Neural progenitor cell (in vitro differentiated cells): ENCODE measurements around the gene GIN1. TPM values are rescaled to one million over a fixed set of nuclear protein-coding genes. Genes with fewer than 3 reads are reported as not detected.
A peak's percentile ranks its signal among the peaks of the same experiment; 100 is the strongest.

Experiments
- DNase-seq: peaks from one replicate; pipeline ENCODE4 v3.0.0-alpha.2; 2016; ENCODE audit warnings: low spot score
- H2AFZ ChIP-seq: fragments of 200-600 bp; sonication (generic); replicated peaks from 2 replicates; pipeline ENCODE4 v1.6.1; 2016; ENCODE audit warnings: antibody characterized with exemption
- H3F3A ChIP-seq: fragments of 200-600 bp; sonication (generic); 2 replicates; pipeline ENCODE4 v1.6.1; 2016; ENCODE audit warnings: antibody characterized with exemption, low read depth
- H3K27ac ChIP-seq: fragments of 200-600 bp; sonication (generic); 2 replicates; pipeline ENCODE4 v1.5.1; 2016; ENCODE audit warnings: mild to moderate bottlenecking
- H3K27me3 ChIP-seq: fragments of 200-600 bp; sonication (generic); 2 replicates; pipeline ENCODE4 v1.6.1; 2016; ENCODE audit warnings: mild to moderate bottlenecking, moderate library complexity
- H3K36me3 ChIP-seq: fragments of 200-600 bp; sonication (generic); 2 replicates; pipeline ENCODE4 v1.5.1; 2016
- H3K4me1 ChIP-seq: fragments of 200-600 bp; sonication (generic); 2 replicates; pipeline ENCODE4 v1.6.1; 2016; ENCODE audit warnings: mixed run types
- H3K4me2 ChIP-seq: fragments of 200-600 bp; sonication (generic); 2 replicates; pipeline ENCODE4 v1.6.1; 2016
- H3K4me3 ChIP-seq: fragments of 200-600 bp; sonication (generic); 2 replicates; pipeline ENCODE4 v1.5.1; 2016
- H3K79me2 ChIP-seq: fragments of 200-600 bp; sonication (generic); 2 replicates; pipeline ENCODE4 v1.6.1; 2016; ENCODE audit warnings: low read depth
- H3K9ac ChIP-seq: fragments of 200-600 bp; sonication (generic); 2 replicates; pipeline ENCODE4 v1.6.1; 2016
- H3K9me3 ChIP-seq: fragments of 200-600 bp; sonication (generic); 2 replicates; pipeline ENCODE4 v1.5.1; 2016; ENCODE audit warnings: low read depth
- H4K20me1 ChIP-seq: fragments of 200-600 bp; sonication (generic); 2 replicates; pipeline ENCODE4 v1.6.1; 2016; ENCODE audit warnings: low read depth
- H3K27ac Mint-ChIP-seq: 3 replicates; pipeline ENCODE4 v1.8.0; 2021; ENCODE audit warnings: mixed read lengths
- H3K27me3 Mint-ChIP-seq: 2 replicates; pipeline ENCODE4 v1.8.0; 2022; ENCODE audit warnings: low read depth, mild to moderate bottlenecking, inconsistent platforms, moderate library complexity, mixed read lengths; ENCODE audit not compliant: insufficient read depth
- H3K36me3 Mint-ChIP-seq: 3 replicates; pipeline ENCODE4 v1.8.0; 2021; ENCODE audit warnings: mixed read lengths
- H3K4me1 Mint-ChIP-seq: 3 replicates; pipeline ENCODE4 v1.8.0; 2021; ENCODE audit warnings: mixed read lengths
- H3K4me3 Mint-ChIP-seq: 3 replicates; pipeline ENCODE4 v1.8.0; 2021; ENCODE audit warnings: mild to moderate bottlenecking, moderate library complexity, mixed read lengths
- H3K9me3 Mint-ChIP-seq: 3 replicates; pipeline ENCODE4 v1.8.0; 2020; ENCODE audit warnings: mixed read lengths
- CTCF ChIP-seq: fragments of 200-600 bp; sonication (generic); IDR thresholded peaks from 2 replicates; pipeline ENCODE4 v1.5.1; 2017; ENCODE audit warnings: antibody characterized with exemption, mild to moderate bottlenecking
- EZH2 ChIP-seq: fragments of 200-600 bp; sonication (generic); IDR thresholded peaks from 2 replicates; pipeline ENCODE4 v1.6.1; 2017; ENCODE audit warnings: antibody characterized with exemption, mild to moderate bottlenecking, moderate library complexity
- EZH2phosphoT487 ChIP-seq: fragments of 200-600 bp; sonication (generic); IDR thresholded peaks from 2 replicates; pipeline ENCODE4 v1.6.1; 2017; ENCODE audit warnings: antibody characterized with exemption
- total RNA-seq: library from RNA; depleted of rRNA; stranded (reverse); fragments of >200 nt; gene quantifications from 2 replicates; pipeline ENCODE4 v1.2.3, GENCODE V29; 2015; ENCODE audit warnings: low replicate concordance

GIN1 gene
- total RNA-seq, 1 donor from 2014 or later, result 42.0 TPM

GRCh38 chr5:103041071-103041676 lies 78.8 kb downstream of the GIN1 start:
- no peaks in the 10 kb centered on the region for H4K20me1 ChIP-seq
- H3K4me3 ChIP-seq, result no peak overlapping the region
- no peaks in the 10 kb centered on the region for H3K4me1 ChIP-seq
- peak; percentile 48 for TF ChIP-seq CTCF
- TF ChIP-seq EZH2, result no peak
- H3K79me2 ChIP-seq, result no peaks in the 10 kb centered on the region
- no peak overlapping the region for H2AFZ ChIP-seq
- H3K27ac ChIP-seq, result no peak overlapping the region
- Mint-ChIP-seq H3K9me3 (peaks cover 3% of the 10 kb centered on the region), H3K4me1 (no peaks in the 10 kb centered on the region), H3K27ac (no peak overlapping the region), H3K4me3 (no peak overlapping the region), H3K36me3 (no peaks in the 10 kb centered on the region), H3K27me3 (no peaks in the 10 kb centered on the region)
- H3K9me3 ChIP-seq, result no peaks in the 10 kb centered on the region
- no peak for DNase-seq
- no peaks in the 10 kb centered on the region for H3K27me3 ChIP-seq
- no peaks in the 10 kb centered on the region for H3F3A ChIP-seq
- H3K4me2 ChIP-seq, result no peak overlapping the region
- no peaks in the 10 kb centered on the region for H3K36me3 ChIP-seq
- no peak overlapping the region for H3K9ac ChIP-seq

GRCh38 chr5:103037673-103038455 lies 82.1 kb downstream of the GIN1 start:
- DNase-seq, result no peak
- Histone ChIP-seq H3K4me1 (no peaks in the 10 kb centered on the region), H4K20me1 (no peaks in the 10 kb centered on the region), H3K9ac (no peak overlapping the region), H3F3A (no peaks in the 10 kb centered on the region), H3K9me3 (no peaks in the 10 kb centered on the region), H3K4me3 (no peak overlapping the region), H3K27ac (no peak overlapping the region), H2AFZ (peak overlapping the region; percentile 33), H3K79me2 (no peaks in the 10 kb centered on the region), H3K4me2 (no peak overlapping the region), H3K36me3 (no peaks in the 10 kb centered on the region), H3K27me3 (no peaks in the 10 kb centered on the region)
- Mint-ChIP-seq H3K9me3 (peaks cover 3% of the 10 kb centered on the region), H3K4me1 (no peaks in the 10 kb centered on the region), H3K36me3 (peaks cover 4% of the 10 kb centered on the region), H3K27ac (no peak overlapping the region), H3K27me3 (no peaks in the 10 kb centered on the region), H3K4me3 (no peak overlapping the region)
- TF ChIP-seq EZH2phosphoT487, result no peak
- no peak for TF ChIP-seq CTCF

GRCh38 chr5:103036601-103037000 lies 83.3 kb downstream of the GIN1 start:
- no peaks in the 10 kb centered on the region for H3K27me3 ChIP-seq
- peaks cover 5% of the 10 kb centered on the region for H3K9me3 Mint-ChIP-seq
- H3K27ac Mint-ChIP-seq, result no peak overlapping the region
- H3F3A ChIP-seq, result no peaks in the 10 kb centered on the region
- no peak overlapping the region for H3K4me2 ChIP-seq
- H3K4me1 ChIP-seq, result no peaks in the 10 kb centered on the region
- TF ChIP-seq EZH2 (no peak), CTCF (no peak), EZH2phosphoT487 (no peak)
- H2AFZ ChIP-seq, result no peak overlapping the region
- H3K36me3 ChIP-seq, result no peaks in the 10 kb centered on the region
- peaks cover 11% of the 10 kb centered on the region for H3K36me3 Mint-ChIP-seq
- DNase-seq, result no peak
- H3K4me1 Mint-ChIP-seq, result no peaks in the 10 kb centered on the region
- no peaks in the 10 kb centered on the region for H4K20me1 ChIP-seq
- H3K9ac ChIP-seq, result no peak overlapping the region
- H3K4me3 ChIP-seq, result no peak overlapping the region
- H3K79me2 ChIP-seq, result no peaks in the 10 kb centered on the region
- H3K27me3 Mint-ChIP-seq, result no peaks in the 10 kb centered on the region
- H3K9me3 ChIP-seq, result no peaks in the 10 kb centered on the region
- no peak overlapping the region for H3K4me3 Mint-ChIP-seq
- no peak overlapping the region for H3K27ac ChIP-seq

Other genes with a start within 250 kb of the GIN1 start
- gene PPIP5K2, start 163 bp upstream of the GIN1 start, total RNA-seq, result 66.7 and 108 TPM in 2 replicates
- gene MACIR, start 138.6 kb upstream of the GIN1 start, total RNA-seq, result 22.5 and 26.3 TPM in 2 replicates